ENCODE measurements around the gene RTP3.
"Not testable (repeated sequence)": the region's sequence is repeated elsewhere in the genome, so short reads cannot be mapped to it uniquely, and the experiment has no call there.

The RTP3 gene

GRCh38 chr3:46536758-46537157 lies 39.0 kb downstream of the RTP3 start:
- H3K4me3 ChIP-seq (ENCODE audit: low read depth, low read length): no peak overlapping the region
- H3K36me3 ChIP-seq: no peaks in the 10 kb centered on the region
- no peaks in the 10 kb centered on the region for H3K27me3 ChIP-seq
- TF ChIP-seq CTCF (IDR thresholded peaks at IDR 0.05; ENCODE audit: low read depth, low read length): no peak
- no peak for DNase-seq
- no peaks in the 10 kb centered on the region for H3K4me1 ChIP-seq
- H3K9me3 ChIP-seq: no peaks in the 10 kb centered on the region

GRCh38 chr3:46537316-46537715 lies 39.5 kb downstream of the RTP3 start:
- no peaks in the 10 kb centered on the region for H3K27me3 ChIP-seq
- H3K9me3 ChIP-seq: no peaks in the 10 kb centered on the region
- H3K4me3 ChIP-seq (ENCODE audit: low read depth, low read length): no peak overlapping the region
- no peaks in the 10 kb centered on the region for H3K36me3 ChIP-seq
- no peak for DNase-seq
- no peak for TF ChIP-seq CTCF (IDR thresholded peaks at IDR 0.05; ENCODE audit: low read depth, low read length)
- H3K4me1 ChIP-seq: no peaks in the 10 kb centered on the region

GRCh38 chr3:46537779-46538178 lies 40.0 kb downstream of the RTP3 start:
- no peak for TF ChIP-seq CTCF (IDR thresholded peaks at IDR 0.05; ENCODE audit: low read depth, low read length)
- H3K4me3 ChIP-seq (ENCODE audit: low read depth, low read length): no peak overlapping the region
- DNase-seq: no peak

DNA sequence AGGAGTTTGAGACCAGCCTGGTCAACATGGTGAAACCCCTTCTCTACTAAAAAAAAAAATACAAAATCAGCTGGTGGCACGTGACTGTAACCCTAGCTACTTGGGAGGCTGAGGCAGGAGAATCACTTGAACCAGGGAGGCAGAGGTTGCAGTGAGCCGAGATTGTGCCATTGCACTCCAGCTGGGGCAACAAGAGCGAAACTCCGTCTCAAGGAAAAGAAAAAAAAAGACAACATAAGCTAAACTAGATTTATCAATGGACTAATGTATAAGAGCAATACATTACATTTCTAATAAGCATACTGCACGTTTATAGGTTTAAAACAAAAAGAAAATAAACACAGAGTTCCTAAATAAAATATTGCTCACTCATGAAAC lies 40.6 kb downstream of the RTP3 start:
- H3K9me3 ChIP-seq; H3K36me3 ChIP-seq; H3K27me3 ChIP-seq; H3K4me3 ChIP-seq (ENCODE audit: low read depth, low read length); DNase-seq; H3K4me1 ChIP-seq: not testable (repeated sequence)

More at GRCh38 chr3:46537779-46538178, 40.0 kb downstream of the RTP3 start:
- Histone ChIP-seq H3K4me1 (no peaks in the 10 kb centered on the region), H3K27me3 (no peaks in the 10 kb centered on the region), H3K9me3 (no peaks in the 10 kb centered on the region), H3K36me3 (no peaks in the 10 kb centered on the region)

GRCh38 chr3:46538803-46539442 lies 41.1 kb downstream of the RTP3 start:
- Histone ChIP-seq H3K36me3 (no peaks in the 10 kb centered on the region), H3K4me1 (no peaks in the 10 kb centered on the region), H3K9me3 (no peaks in the 10 kb centered on the region), H3K4me3 (ENCODE audit: low read depth, low read length) (no peak overlapping the region), H3K27me3 (no peaks in the 10 kb centered on the region)
- no peak for DNase-seq
- TF ChIP-seq CTCF (IDR thresholded peaks at IDR 0.05; ENCODE audit: low read depth, low read length): no peak

DNA sequence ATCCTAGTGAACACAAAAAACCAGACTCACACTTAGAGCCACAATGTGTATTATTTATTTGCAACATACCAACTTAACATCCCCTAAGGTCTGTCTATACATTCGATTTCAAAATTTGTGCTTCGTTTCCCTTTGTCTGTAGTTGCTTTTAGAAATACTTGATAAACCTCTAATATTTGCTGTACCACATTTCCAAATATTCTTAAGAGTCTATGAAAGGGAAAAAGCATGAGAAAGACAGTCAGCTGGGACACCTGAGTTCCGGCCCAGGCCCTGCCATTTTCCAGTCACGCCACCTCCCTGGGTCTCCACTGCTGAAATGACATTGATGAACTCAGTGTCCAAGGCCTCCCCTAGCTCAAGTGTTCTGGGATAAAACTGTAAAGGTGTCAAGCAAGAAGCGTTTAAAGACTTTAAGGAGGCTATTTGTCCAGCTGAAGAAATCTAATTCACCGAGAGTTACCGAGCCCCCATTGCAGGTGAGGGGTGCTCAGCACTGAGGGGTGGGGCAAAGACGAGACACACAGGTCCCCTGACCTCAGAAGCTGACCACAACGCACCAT lies 41.7 kb downstream of the RTP3 start:
- DNase-seq: no peak
- no peaks in the 10 kb centered on the region for H3K9me3 ChIP-seq
- no peak overlapping the region for H3K4me3 ChIP-seq (ENCODE audit: low read depth, low read length)
- no peak for TF ChIP-seq CTCF (IDR thresholded peaks at IDR 0.05; ENCODE audit: low read depth, low read length)
- no peaks in the 10 kb centered on the region for H3K36me3 ChIP-seq
- H3K4me1 ChIP-seq: no peaks in the 10 kb centered on the region
- H3K27me3 ChIP-seq: no peaks in the 10 kb centered on the region
